ENCODE data around the gene RICTOR. TPM values are rescaled to one million over a fixed set of nuclear protein-coding genes. Genes with fewer than 3 reads are reported as not detected.
A peak's percentile ranks its signal among the peaks of the same experiment; 100 is the strongest.

RICTOR gene
- total and polyA plus RNA-seq, 2 of the 4 experiments (the other 2 are of a cell fraction) = 4.1 to 35.7 TPM

- DNase-seq (no peak), ATAC-seq (ENCODE audit: low read depth) (no peak)
- no peak overlapping the region for H2BK5ac ChIP-seq (ENCODE audit: low read depth, low read length, poor library complexity, severe bottlenecking)
- dilution Hi-C loops (cut with HindIII; ENCODE audit: low sequenced_read_pairs, unreplicated experiment) (no loop called here), intact Hi-C loops (cut with micrococcal nuclease) (no loop called here), in situ Hi-C loops (cut with MboI; ENCODE audit: low sequenced_read_pairs) (no loop called here)
- H3K79me1 ChIP-seq (ENCODE audit: low read depth in 1 of 2, low read length in 2 of 2) = peaks cover 40 to 69% of the 10 kb centered on the region in 2 experiments
- CTCF ChIA-PET = no interaction called here
- H3K9me3 ChIP-seq (ENCODE audit: control insufficient read depth, insufficient read depth, low read length) = no peaks in the 10 kb centered on the region
- H3K4me1 ChIP-seq (ENCODE audit: control insufficient read depth, insufficient read depth, low read length) = peaks cover 12% of the 10 kb centered on the region
- no peak overlapping the region for H4K5ac ChIP-seq (ENCODE audit: low read depth, low read length)
- no peak overlapping the region for H3K4me2 ChIP-seq (ENCODE audit: low read depth, low read length)
- peaks cover 19% of the 10 kb centered on the region; the same call in 1 of the 2 replicates for H4K20me1 ChIP-seq (ENCODE audit: insufficient read depth, low read length)
- H3K14ac ChIP-seq (replicated peaks; ENCODE audit: low read depth, low read length) = 0 out of 2 replicates have a peak overlapping the region, but pooled peaks have one; percentile 33
- no peaks in the 10 kb centered on the region for H3K27me3 ChIP-seq (ENCODE audit: control insufficient read depth, insufficient read depth, low read length)
- BruUV-seq (replicated peaks) = no TSS peak
- POLR2A ChIA-PET (ENCODE audit: unreplicated experiment) = no interaction called here
- no peak overlapping the region for H4K91ac ChIP-seq (ENCODE audit: insufficient read depth, low read depth, low read length)
- H3K9ac ChIP-seq (ENCODE audit: low read depth, low read length) = no peak overlapping the region
- no peaks in the 10 kb centered on the region; the same call in 1 of the 2 replicates for H3K9me1 ChIP-seq (ENCODE audit: insufficient read depth, low read length)
- TF ChIP-seq USF2 (IDR thresholded peaks at IDR 0.05; ENCODE audit: low read depth, low read length) (no peak), MAFK (IDR thresholded peaks at IDR 0.05; ENCODE audit: low read depth, low read length) (no peak), NFE2L2 (IDR thresholded peaks at IDR 0.05; ENCODE audit: low read depth, low read length) (no peak), BHLHE40 (IDR thresholded peaks at IDR 0.05; ENCODE audit: low read depth, low read length) (no peak), MAZ (IDR thresholded peaks at IDR 0.05; ENCODE audit: borderline replicate concordance, low read depth, low read length) (no peak), RCOR1 (IDR thresholded peaks at IDR 0.05; ENCODE audit: insufficient replicate concordance, low read length) (no peak)
- H2AFZ ChIP-seq (replicated peaks; ENCODE audit: low read length, poor library complexity) = no peak overlapping the region
- no peak overlapping the region for H2BK15ac ChIP-seq (ENCODE audit: low read depth, low read length)
- WGBS, 2 experiments (ENCODE audit: extremely low coverage in 2 of 2, insufficient read length in 1 of 2) = 20% methylated on average over 1 of the region's 1 CpG; no CpG with 5 or more reads in 1 of the 2 experiments
- H3K18ac ChIP-seq (ENCODE audit: low read depth, low read length) = no peak overlapping the region
- H3K36me3 ChIP-seq (ENCODE audit: control insufficient read depth, insufficient read depth, low read length) = no peaks in the 10 kb centered on the region; the same call in 1 of the 2 replicates
- H2AK9ac ChIP-seq (replicated peaks; ENCODE audit: low read depth, low read length, poor library complexity) = no peak overlapping the region
- H3K23ac ChIP-seq (ENCODE audit: low read depth, low read length) = no peak overlapping the region
- no peak overlapping the region for H2BK20ac ChIP-seq (ENCODE audit: low read depth, low read length)
- no peak overlapping the region for H2AK5ac ChIP-seq (ENCODE audit: low read depth, low read length)
- no peak overlapping the region for H3K4me3 ChIP-seq (ENCODE audit: insufficient read depth, low read depth, low read length)
- H3K4ac ChIP-seq (ENCODE audit: low read depth, low read length) = no peak overlapping the region
- no peak overlapping the region for H2BK120ac ChIP-seq (ENCODE audit: low read depth, low read length)
- no peak overlapping the region for H4K8ac ChIP-seq (ENCODE audit: low read depth in 2 of 2, low read length in 2 of 2)
- no peak overlapping the region for H3K56ac ChIP-seq (ENCODE audit: extremely low read depth, insufficient read depth, low read length)
- no peak overlapping the region for H3K27ac ChIP-seq (ENCODE audit: insufficient read depth, low read length)
Measured at GRCh38 chr5:39021413-39021812, 52.8 kb downstream of the RICTOR start.
